ENCODE measurements around the gene EFEMP2. TPM values are rescaled to one million over a fixed set of nuclear protein-coding genes. Genes with fewer than 3 reads are reported as not detected.

The EFEMP2 gene
- total RNA-seq, 1 experiment from 2014 or later = 4.5 TPM

GRCh38 chr11:65857853-65858680 is 14.5 kb downstream of the EFEMP2 start, which contains the start of gene CFL1:
TSS of gene CFL1 (minus strand) at chr11:65858180. CDS start at chr11:65858099, 81 bp downstream.
- peak within 1 kb of the TSS; percentile 90 for H3K9ac ChIP-seq (ENCODE audit: low read length)
- peaks cover 11% of the 10 kb centered on the region for H3F3A ChIP-seq (ENCODE audit: low read length, unreplicated experiment)
- TF ChIP-seq CTCF (conservative IDR thresholded peaks at IDR 0.05; ENCODE audit: low read depth, low read length) = no peak
- TF ChIP-seq EZH2phosphoT487 (IDR thresholded peaks at IDR 0.05; ENCODE audit: borderline replicate concordance, low read length) = no peak
- TF ChIP-seq EZH2 (IDR thresholded peaks at IDR 0.05; ENCODE audit: low read length, unreplicated experiment) = no peak
- ChIA-PET CTCF (interaction anchor here (0.5 to 2.6 kb wide), 2 partner anchors 31 to 143 kb away, joined by 3 to 26 read pairs; partner anchors contain the start of gene FIBP), POLR2A (ENCODE audit: unreplicated experiment) (interaction anchor here (0.5 to 1.4 kb wide), 8 partner anchors 9 to 1518 kb away, joined by 3 to 6 read pairs (median 4); partner anchors contain the start of genes CCDC85B, CCDC88B and RELA)
- peaks cover 42% of the 10 kb centered on the region for H3K4me1 ChIP-seq (ENCODE audit: insufficient read depth, low read length)
- H2AFZ ChIP-seq (ENCODE audit: low read length) = peak within 1 kb of the TSS; percentile 93
- DNase-seq = peak; percentile 99
- no peaks in the 10 kb centered on the region for H3K27me3 ChIP-seq (ENCODE audit: low read length)
- BruUV-seq (replicated peaks) = no TSS peak
- ATAC-seq = peak; percentile 57
- intact Hi-C loops (cut with micrococcal nuclease) = loop anchor here (2.0 kb wide), 1 partner anchor 31 kb away; the partner anchor contains the start of gene FIBP
- H3K36me3 ChIP-seq (ENCODE audit: low read depth, low read length) = peaks cover 37% of the 10 kb centered on the region
- no peaks in the 10 kb centered on the region for H3K9me2 ChIP-seq (replicated peaks; ENCODE audit: low read length)
- H3K79me2 ChIP-seq (ENCODE audit: low read length) = peaks cover 68% of the 10 kb centered on the region
- H3K4me2 ChIP-seq (ENCODE audit: low read length) = peak within 1 kb of the TSS; percentile 98
- H3K4me3 ChIP-seq (ENCODE audit: low read length) = peak within 1 kb of the TSS; percentile 79
- H4K20me1 ChIP-seq (ENCODE audit: low read length) = peaks cover 45% of the 10 kb centered on the region
- peak within 1 kb of the TSS; percentile 74 for H3K27ac ChIP-seq (ENCODE audit: low read length)
- H3K9me3 ChIP-seq (ENCODE audit: low read length) = no peaks in the 10 kb centered on the region

- no TSS peak for BruUV-seq (replicated peaks)
- peak overlapping the region; percentile 90 for H3K9ac ChIP-seq (ENCODE audit: low read length)
- ChIA-PET POLR2A (ENCODE audit: unreplicated experiment) (interaction anchor here (0.6 kb wide), 1 partner anchor 40 kb away, joined by 3 read pairs; no protein-coding TSS in a partner anchor), CTCF (interaction anchor here (0.5 kb wide), 1 partner anchor 88 kb away, joined by 6 read pairs; no protein-coding TSS in a partner anchor)
- no peak overlapping the region for H2AFZ ChIP-seq (ENCODE audit: low read length)
- no peak for TF ChIP-seq EZH2phosphoT487 (IDR thresholded peaks at IDR 0.05; ENCODE audit: borderline replicate concordance, low read length)
- no peak for TF ChIP-seq CTCF (conservative IDR thresholded peaks at IDR 0.05; ENCODE audit: low read depth, low read length)
- no peak for TF ChIP-seq EZH2 (IDR thresholded peaks at IDR 0.05; ENCODE audit: low read length, unreplicated experiment)
- H3K79me2 ChIP-seq (ENCODE audit: low read length) = peaks cover 62% of the 10 kb centered on the region
- no peak for ATAC-seq
- H3K27me3 ChIP-seq (ENCODE audit: low read length) = no peaks in the 10 kb centered on the region
- no peaks in the 10 kb centered on the region for H3K9me3 ChIP-seq (ENCODE audit: low read length)
- H3K4me3 ChIP-seq (ENCODE audit: low read length) = peak overlapping the region; percentile 79
- peak; percentile 39 for DNase-seq
- peaks cover 42% of the 10 kb centered on the region for H3K36me3 ChIP-seq (ENCODE audit: low read depth, low read length)
- H4K20me1 ChIP-seq (ENCODE audit: low read length) = peaks cover 49% of the 10 kb centered on the region
- intact Hi-C loops (cut with micrococcal nuclease) = no loop called here
- H3K27ac ChIP-seq (ENCODE audit: low read length) = peak overlapping the region; percentile 72
- peaks cover 42% of the 10 kb centered on the region for H3K4me1 ChIP-seq (ENCODE audit: insufficient read depth, low read length)
- peaks cover 11% of the 10 kb centered on the region for H3F3A ChIP-seq (ENCODE audit: low read length, unreplicated experiment)
- no peaks in the 10 kb centered on the region for H3K9me2 ChIP-seq (replicated peaks; ENCODE audit: low read length)
- peak overlapping the region; percentile 95 for H3K4me2 ChIP-seq (ENCODE audit: low read length)
Observed at GRCh38 chr11:65857500-65857852, 15.1 kb downstream of the EFEMP2 start.

Measured in PC-3 (cell line).